Left hindlimb (tissue), 1 donor: Measurements from ENCODE around the gene COL20A1.
"Not testable (repeated sequence)": the region's sequence is repeated elsewhere in the genome, so short reads cannot be mapped to it uniquely, and the experiment has no call there.

Source experiments
- DNase-seq: peaks from one replicate; pipeline ENCODE4 v3.0.0-alpha.2; 2018

Gene COL20A1

DNA sequence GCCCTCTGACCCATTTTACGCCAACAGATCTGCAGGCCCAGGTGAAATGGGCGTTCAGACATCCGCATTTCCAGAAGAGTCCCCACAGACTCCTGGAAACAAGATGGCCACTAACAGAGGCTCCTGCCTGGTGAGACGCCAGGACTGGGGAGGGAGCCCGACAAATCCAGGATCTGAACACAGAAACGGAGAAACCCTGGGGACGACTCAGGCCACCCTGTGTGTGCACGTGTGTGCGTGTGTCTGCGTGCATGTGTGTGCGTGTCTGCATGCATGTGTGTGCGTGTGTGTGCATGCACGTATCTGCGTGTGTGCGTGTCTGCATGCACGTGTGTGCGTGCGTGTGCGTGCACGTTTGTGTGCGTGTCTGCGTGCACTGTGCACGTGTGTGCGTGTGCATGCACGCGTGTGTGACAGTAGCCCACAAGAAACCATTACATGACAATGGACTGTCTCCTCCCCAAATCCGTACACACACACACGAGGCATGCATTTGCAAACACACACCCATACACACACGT, 43.3 kb downstream of the COL20A1 start:
- no peak for DNase-seq

DNA sequence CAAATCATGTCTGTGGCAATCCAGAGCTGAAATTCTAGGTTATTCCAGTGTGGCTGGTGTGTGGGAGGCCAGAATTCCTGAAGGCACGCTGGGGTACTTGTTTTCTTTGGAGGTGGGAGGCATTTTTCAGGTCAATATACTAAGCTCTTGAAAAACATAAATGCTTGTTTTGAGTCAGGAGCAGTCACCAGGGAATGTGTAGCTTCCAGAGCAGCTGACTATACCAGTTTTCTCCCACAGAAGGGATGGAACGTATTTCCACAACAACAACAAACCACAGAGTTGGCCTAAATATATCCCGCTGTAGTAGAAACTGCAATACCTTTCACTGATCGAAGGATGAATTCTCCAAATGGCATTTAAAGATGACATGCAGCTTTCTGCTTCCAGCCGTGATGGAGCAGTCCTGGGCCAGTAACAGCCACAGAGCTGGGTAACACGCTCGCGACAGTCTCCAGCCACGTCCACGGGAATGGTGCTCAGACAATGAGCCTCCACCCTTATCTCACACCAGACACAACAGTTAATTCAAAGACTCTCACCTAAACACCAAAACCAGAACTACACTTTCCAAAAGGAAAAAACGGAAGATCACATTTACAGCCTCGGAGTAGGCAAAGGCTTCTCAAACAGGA, 44.9 kb downstream of the COL20A1 start:
- DNase-seq, result no peak

DNA sequence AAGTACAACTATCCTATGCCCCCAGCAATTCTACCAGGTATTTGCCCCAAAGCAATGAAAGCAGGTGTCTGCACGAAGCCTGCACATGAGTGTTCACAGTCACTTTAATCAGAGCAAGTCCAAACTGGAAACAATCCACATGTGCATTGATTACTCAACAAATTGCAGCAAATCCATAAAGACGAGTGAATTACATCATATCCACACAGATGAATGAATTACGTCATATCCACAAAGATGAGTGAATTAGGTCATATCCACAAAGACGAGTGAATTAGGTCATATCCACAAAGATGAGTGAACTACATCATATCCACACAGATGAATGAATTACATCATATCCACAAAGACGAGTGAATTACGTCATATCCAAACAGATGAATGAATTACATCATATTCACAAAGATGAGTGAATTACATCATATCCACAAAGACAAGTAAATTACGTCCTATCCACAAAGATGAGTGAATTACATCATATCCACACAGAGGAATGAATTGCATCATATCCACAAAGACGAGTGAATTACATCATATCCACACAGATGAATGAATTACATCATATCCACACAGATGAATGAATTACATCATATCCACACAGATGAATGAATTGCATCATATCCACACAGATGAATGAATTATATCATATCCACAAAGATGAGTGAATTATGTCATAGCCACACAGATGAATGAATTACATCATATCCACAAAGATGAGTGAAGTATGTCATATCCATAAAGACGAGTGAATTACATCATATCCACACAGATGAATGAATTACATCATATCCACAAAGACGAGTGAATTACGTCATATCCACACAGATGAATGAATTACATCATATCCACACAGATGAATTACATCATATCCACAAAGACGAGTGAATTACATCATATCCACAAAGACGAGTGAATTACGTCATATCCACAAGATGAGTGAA, 46.4 kb downstream of the COL20A1 start:
- not testable (repeated sequence) for DNase-seq

DNA sequence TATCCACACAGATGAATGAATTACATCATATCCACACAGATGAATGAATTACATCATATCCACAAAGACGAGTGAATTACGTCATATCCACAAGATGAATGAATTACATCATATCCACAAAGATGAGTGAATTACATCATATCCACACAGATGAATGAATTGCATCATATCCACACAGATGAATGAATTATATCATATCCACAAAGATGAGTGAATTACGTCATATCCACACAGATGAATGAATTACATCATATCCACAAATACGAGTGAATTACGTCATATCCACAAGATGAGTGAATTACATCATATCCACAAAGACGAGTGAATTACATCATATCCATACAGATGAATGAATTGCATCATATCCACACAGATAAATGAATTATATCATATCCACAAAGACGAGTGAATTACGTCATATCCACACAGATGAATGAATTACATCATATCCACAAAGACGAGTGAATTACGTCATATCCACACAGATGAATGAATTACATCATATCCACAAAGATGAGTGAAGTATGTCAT, 47.2 kb downstream of the COL20A1 start:
- DNase-seq, result not testable (repeated sequence)

- DNase-seq, result no peak
These were observed 49.8 kb downstream of the COL20A1 start for GRCh38 chr20:63342561-63343459.

GRCh38 chr20:63343460-63344445, 50.8 kb downstream of the COL20A1 start:
- no peak for DNase-seq

DNA sequence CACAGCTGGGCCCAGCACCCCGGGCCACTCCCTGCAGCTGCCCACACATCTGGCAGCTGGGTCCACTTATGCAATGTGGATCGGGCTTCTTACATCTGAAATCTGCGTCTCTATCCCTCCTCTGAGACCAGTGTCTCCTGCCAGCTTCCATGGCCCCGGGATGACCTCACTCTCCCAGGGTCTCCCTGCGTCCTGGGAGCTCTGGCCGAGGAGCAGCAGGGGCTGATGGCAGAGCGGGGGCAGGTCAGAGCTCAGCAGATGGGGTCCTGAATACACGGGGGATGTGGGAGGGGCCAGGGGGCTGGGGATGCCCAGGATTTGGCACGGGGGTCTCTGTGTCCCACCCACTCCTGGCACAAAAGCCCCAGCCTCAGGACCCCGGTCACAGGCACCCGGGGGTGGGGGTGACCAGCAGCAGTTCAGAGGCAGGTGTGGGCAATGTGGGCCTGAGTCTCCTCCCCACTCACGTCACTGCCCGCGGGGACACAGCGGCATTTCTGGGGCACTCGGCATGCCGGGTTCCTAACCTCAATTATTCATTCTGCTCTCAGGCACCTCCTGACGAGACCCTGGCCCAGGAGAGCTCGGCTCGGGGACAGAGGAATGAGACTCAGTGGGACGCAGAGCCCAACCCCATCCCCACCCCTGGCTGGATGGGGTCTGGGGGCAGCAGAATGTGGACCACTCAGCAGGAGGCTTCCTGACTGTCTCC, 51.8 kb downstream of the COL20A1 start:
- no peak for DNase-seq

- no peak for DNase-seq
These were observed 52.5 kb downstream of the COL20A1 start for GRCh38 chr20:63345328-63346100.

DNA sequence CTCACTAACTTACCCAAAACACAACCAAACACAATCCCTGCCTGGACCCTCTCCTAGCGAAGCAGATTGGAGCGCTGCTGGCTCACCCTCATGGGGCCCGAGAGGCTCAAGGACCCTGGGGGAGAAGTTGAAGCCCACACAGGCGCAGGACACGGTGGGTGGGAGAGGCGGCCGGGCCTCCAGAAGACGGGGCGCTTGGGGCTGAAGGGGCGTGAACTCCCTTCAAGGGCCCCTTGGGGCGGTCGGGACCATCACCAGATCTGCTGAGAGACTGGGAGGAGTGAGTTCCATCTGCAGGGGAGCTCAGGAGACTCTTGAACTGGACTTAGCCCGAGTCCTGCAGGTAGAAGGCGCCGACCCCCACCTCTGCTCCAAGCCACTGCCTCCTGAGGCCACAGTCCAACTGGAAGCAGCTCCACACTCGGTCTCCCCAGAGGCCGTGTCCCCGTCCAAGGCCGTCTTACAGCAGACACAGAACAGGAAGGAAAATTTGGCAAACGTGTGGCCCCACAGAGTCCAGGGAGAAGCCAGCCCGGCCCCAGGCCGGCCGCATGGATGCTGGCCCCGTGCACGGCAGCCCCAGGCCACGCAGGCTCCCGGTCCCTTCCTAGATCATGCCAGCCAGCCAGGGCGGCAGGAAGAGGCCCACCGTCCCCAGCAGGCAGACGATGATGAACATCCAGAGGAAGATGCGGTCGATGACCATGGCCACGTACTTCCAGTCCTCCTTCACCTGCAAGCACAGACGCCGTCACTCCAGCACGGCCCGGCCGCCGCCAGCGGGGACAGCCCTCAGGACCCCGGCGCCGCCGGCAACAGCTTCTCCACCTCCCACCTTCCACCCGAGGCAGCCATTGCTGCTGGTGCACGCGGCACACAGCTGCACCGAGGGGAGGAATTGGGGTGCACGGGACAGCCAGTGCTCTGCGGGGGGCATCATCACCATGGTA, 53.4 kb downstream of the COL20A1 start:
- DNase-seq, result no peak

GRCh38 chr20:63347081-63347741, 54.2 kb downstream of the COL20A1 start:
- no peak for DNase-seq

DNA sequence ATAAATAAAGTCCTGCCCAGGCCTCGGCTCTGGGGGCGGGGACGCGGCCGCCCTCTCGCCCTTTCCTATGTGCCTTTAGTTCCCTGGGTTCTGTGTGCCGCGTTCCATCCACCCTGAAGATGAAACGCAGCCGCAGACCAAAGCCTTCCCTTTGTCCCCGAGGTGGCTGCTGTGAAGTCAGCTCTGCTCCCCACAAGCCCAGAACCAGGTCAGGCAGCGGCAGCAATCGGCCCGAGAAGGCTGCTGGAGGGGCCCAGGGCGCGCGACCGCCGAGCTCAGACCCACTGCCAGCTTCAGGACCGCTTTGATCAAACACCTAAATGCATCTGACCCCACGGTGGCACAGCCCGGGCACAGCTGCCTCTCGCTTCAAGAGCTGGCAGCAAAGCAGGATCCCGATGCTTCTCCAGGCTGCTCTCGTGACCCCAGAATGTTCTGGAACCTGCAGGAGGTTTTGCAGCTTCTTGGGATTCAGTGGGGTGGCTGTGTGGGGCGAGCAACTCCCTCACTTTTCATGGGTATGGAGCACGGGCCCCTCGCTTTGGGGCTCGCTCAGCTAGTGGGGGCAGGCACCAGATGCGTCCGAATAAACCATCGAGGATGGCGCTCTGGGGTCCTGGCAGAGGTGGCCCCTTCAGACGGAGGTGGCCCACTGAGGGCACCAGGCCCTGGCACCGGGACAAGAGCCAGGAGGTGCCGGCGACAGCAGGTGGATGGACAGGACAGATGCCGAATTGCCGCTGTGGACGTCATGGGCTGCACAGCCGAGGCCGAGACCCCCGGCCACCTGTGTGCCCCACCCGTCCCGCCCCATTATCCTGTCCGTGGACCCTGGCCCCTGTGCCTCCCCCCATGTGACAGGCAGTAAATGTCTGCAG, 55.2 kb downstream of the COL20A1 start:
- no peak for DNase-seq

DNA sequence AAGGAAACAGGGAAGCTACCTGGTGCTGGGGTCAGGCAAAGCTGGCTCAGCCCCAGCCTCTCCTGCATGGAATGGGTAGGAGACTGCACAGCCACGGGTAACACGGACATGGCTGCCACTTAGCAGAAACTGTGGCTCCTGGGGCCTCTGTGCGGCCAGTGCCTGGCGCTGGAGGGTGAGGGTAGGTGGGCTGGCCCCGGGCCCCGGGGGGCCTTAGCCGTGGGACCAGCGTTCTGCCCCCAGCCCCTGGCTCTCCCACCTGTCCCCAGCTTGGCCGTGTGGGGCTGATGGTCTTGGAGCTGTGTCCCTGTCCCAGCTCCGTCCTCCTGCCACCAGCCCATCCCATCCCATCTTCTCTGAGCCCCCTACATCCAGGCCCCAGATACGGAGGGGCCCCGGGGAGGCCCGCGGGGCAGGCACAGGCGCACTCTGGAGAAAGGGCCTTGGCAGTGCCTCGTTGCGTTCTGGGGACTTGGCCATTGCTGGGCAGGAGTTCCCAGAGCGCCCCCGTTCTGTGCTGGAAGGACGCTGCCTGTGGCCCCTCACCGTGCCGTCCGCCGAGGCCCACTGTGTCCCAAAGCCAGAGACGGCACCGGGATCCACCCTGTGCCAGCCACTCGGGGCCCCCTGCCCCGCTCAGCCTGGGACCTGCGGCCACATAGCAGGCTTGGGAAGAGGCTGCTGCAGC, 56.0 kb downstream of the COL20A1 start:
- DNase-seq, result no peak

GRCh38 chr20:63349516-63349895, 56.5 kb downstream of the COL20A1 start:
- no peak for DNase-seq

DNA sequence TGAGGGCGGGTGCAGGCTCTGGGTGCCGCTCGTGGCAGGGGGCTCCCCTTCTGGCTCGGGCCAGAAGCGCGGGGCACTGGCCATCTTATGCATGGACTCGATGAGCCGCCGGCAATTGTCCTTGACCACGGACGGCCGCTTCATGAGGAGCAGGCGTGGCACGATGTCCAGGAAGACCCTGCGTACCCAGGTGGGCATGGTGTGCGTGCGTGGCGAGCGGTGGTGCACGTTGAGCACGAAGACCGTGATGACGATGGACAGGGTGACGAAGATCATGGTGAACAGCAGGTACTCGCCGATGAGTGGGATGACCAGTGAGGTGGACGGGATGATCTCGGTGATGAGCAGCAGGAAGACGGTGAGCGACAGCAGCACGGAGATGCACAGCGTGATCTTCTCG, 57.2 kb downstream of the COL20A1 start:
- no peak for DNase-seq

DNA sequence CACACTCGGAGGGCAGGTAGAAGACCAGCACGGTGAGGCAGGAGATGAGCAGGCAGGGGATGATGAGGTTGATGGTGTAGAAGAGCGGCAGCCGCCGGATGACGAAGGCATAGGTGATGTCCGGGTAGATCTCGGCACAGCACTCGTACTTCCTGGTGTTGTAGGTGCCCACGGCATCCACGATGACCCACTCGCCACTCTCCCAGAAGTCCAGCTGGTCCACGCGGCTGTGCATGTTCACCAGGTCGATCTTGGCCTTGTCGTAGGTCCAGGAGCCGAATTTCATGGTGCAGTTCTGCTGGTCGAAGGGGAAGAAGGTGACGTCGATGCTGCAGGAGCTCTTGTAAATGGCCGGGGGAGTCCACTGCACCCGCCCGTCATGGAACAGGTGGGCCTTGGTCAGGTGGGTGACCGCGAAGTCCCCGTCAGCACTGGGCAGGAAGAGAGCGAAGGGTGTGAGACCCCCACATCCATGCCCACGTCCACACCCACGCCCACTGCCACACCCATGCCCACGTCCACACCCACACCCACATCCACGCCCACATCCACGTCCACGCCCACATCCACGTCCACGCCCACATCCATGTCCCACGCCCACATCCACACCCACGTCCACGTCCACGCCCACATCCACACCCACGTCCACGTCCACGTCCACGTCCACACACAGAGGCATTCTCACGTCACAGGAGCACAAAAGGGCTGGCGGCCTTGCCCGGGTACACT, 57.8 kb downstream of the COL20A1 start:
- no peak for DNase-seq

- DNase-seq, result no peak
These were observed 58.3 kb downstream of the COL20A1 start for GRCh38 chr20:63351326-63351700.
